PC-3 (cell line): ENCODE measurements around the gene PLEKHG3. TPM values are rescaled to one million over a fixed set of nuclear protein-coding genes. Genes with fewer than 3 reads are reported as not detected.

ENCODE experiments used
- ATAC-seq: fragments of 200-7000 bp; cut with Tn5 transposase; 2 replicates; pipeline ENCODE4 v1.9.1; 2020; ENCODE audit warnings: mild to moderate bottlenecking, moderate library complexity
- BruUV-seq: library from RNA; stranded (reverse); fragments of 400-500 nt; replicated peaks from 2 replicates; lab custom pipeline; 2021; lab: Mats Ljungman, UMichigan
- CTCF ChIA-PET: fragments of 300-600 bp; sonication (Branson Sonifier 250); formaldehyde crosslinking; loops from one replicate; lab custom pipeline; 2022; ENCODE audit warnings: antibody characterized with exemption; lab: Charles Lee
- POLR2A ChIA-PET: fragments of 300-600 bp; sonication (Branson Sonifier 250); formaldehyde crosslinking; loops from one replicate; lab custom pipeline; 2022; ENCODE audit warnings: antibody characterized with exemption; ENCODE audit not compliant: unreplicated experiment; lab: Charles Lee
- DNase-seq: peaks from one replicate; pipeline ENCODE4 v3.0.0-alpha.2; 2015
- H2AFZ ChIP-seq: fragments of 300-600 bp; sonication (generic); 2 replicates; pipeline ENCODE4 v1.6.0; 2016; ENCODE audit warnings: antibody characterized with exemption, low read length
- H3F3A ChIP-seq: fragments of 300-600 bp; sonication (generic); one replicate; pipeline ENCODE4 v1.6.0; 2017; ENCODE audit warnings: antibody characterized with exemption, low read length, control low read depth, mild to moderate bottlenecking; ENCODE audit not compliant: unreplicated experiment
- H3K27ac ChIP-seq: fragments of 300-600 bp; sonication (generic); 2 replicates; pipeline ENCODE4 v1.5.1; 2016; ENCODE audit warnings: mild to moderate bottlenecking, low read length
- H3K27me3 ChIP-seq: fragments of 300-600 bp; sonication (generic); 2 replicates; pipeline ENCODE4 v1.6.1; 2016; ENCODE audit warnings: low read length, mixed read lengths
- H3K36me3 ChIP-seq: fragments of 300-600 bp; sonication (generic); 2 replicates; pipeline ENCODE4 v1.6.1; 2016; ENCODE audit warnings: low read depth, mixed run types, low read length, mixed read lengths
- H3K4me1 ChIP-seq: fragments of 300-600 bp; sonication (generic); 2 replicates; pipeline ENCODE4 v1.5.1; 2016; ENCODE audit warnings: low read length; ENCODE audit not compliant: insufficient read depth
- H3K4me2 ChIP-seq: fragments of 300-600 bp; sonication (generic); 2 replicates; pipeline ENCODE4 v1.6.0; 2016; ENCODE audit warnings: low read length
- H3K4me3 ChIP-seq: fragments of 300-600 bp; sonication (generic); 2 replicates; pipeline ENCODE4 v1.5.1; 2016; ENCODE audit warnings: mild to moderate bottlenecking, low read length, mixed read lengths
- H3K79me2 ChIP-seq: fragments of 300-600 bp; sonication (generic); 2 replicates; pipeline ENCODE4 v1.6.1; 2017; ENCODE audit warnings: low read length, mixed read lengths
- H3K9ac ChIP-seq: fragments of 300-600 bp; sonication (generic); 2 replicates; pipeline ENCODE4 v1.6.0; 2016; ENCODE audit warnings: mild to moderate bottlenecking, low read length
- H3K9me2 ChIP-seq: fragments of 300-600 bp; sonication (generic); replicated peaks from 2 replicates; pipeline ENCODE4 v1.6.1; 2016; ENCODE audit warnings: mixed run types, low read length, mixed read lengths
- H3K9me3 ChIP-seq: fragments of 300-600 bp; sonication (generic); 2 replicates; pipeline ENCODE4 v1.6.1; 2016; ENCODE audit warnings: low read length, mixed read lengths
- H4K20me1 ChIP-seq: fragments of 300-600 bp; sonication (generic); 2 replicates; pipeline ENCODE4 v1.6.1; 2016; ENCODE audit warnings: low read length, mixed read lengths
- CTCF ChIP-seq: fragments of 300-600 bp; sonication (generic); conservative IDR thresholded peaks from 2 replicates; pipeline ENCODE4 v1.5.1; 2017; ENCODE audit warnings: antibody characterized with exemption, low read depth, mild to moderate bottlenecking, low read length
- EZH2 ChIP-seq: fragments of 300-600 bp; sonication (generic); IDR thresholded peaks from one replicate; pipeline ENCODE4 v1.6.1; 2017; ENCODE audit warnings: antibody characterized with exemption, mild to moderate bottlenecking, low read length; ENCODE audit not compliant: unreplicated experiment
- EZH2phosphoT487 ChIP-seq: fragments of 300-600 bp; sonication (generic); IDR thresholded peaks from 2 replicates; pipeline ENCODE4 v1.6.1; 2018; ENCODE audit warnings: mild to moderate bottlenecking, antibody characterized with exemption, low read length, borderline replicate concordance
- intact Hi-C: fragments of 100-400 bp; cut with micrococcal nuclease; formaldehyde crosslinking; loops from 2 replicates; pipeline ENCODE4 v1.9.0; 2023
- total RNA-seq: library from RNA; depleted of rRNA; stranded (reverse); fragments of >200 nt; gene quantifications from 2 replicates; pipeline ENCODE4 v1.2.3, GENCODE V29; 2014

PLEKHG3 gene
- total RNA-seq, 1 experiment from 2014 or later, result 49.6 TPM

GRCh38 chr14:64734990-64735389 is 30.8 kb downstream of the PLEKHG3 start:
- ChIA-PET POLR2A (interaction anchor here (0.6 kb wide), 1 partner anchor 31 kb away, joined by 3 read pairs; the partner anchor contains the start of gene PLEKHG3), CTCF (no interaction called here)
- BruUV-seq, result no TSS peak
- Histone ChIP-seq H2AFZ (no peak overlapping the region), H3K4me3 (no peak overlapping the region), H3K4me1 (no peaks in the 10 kb centered on the region), H3K9me3 (no peaks in the 10 kb centered on the region), H3K27me3 (no peaks in the 10 kb centered on the region), H4K20me1 (no peaks in the 10 kb centered on the region), H3K9ac (no peak overlapping the region), H3K79me2 (no peaks in the 10 kb centered on the region), H3K9me2 (no peaks in the 10 kb centered on the region), H3K36me3 (peaks cover 34% of the 10 kb centered on the region), H3F3A (no peaks in the 10 kb centered on the region), H3K27ac (no peak overlapping the region), H3K4me2 (no peak overlapping the region)
- DNase-seq (no peak), ATAC-seq (no peak)
- TF ChIP-seq CTCF (no peak), EZH2 (no peak), EZH2phosphoT487 (no peak)
- intact Hi-C loops, result no loop called here

GRCh38 chr14:64736271-64737169 is 32.3 kb downstream of the PLEKHG3 start:
- Histone ChIP-seq H3K27me3 (no peaks in the 10 kb centered on the region), H3K4me2 (no peak overlapping the region), H3K9ac (no peak overlapping the region), H3K79me2 (no peaks in the 10 kb centered on the region), H2AFZ (no peak overlapping the region), H3K9me3 (no peaks in the 10 kb centered on the region), H3F3A (no peaks in the 10 kb centered on the region), H3K36me3 (peaks cover 49% of the 10 kb centered on the region), H4K20me1 (no peaks in the 10 kb centered on the region), H3K4me1 (no peaks in the 10 kb centered on the region), H3K9me2 (no peaks in the 10 kb centered on the region), H3K27ac (no peak overlapping the region), H3K4me3 (no peak overlapping the region)
- intact Hi-C loops, result no loop called here
- CTCF ChIA-PET, result no interaction called here
- DNase-seq, result no peak
- POLR2A ChIA-PET, result no interaction called here
- BruUV-seq, result no TSS peak
- no peak for TF ChIP-seq EZH2
- TF ChIP-seq CTCF, result peak; percentile 26; the same call in 1 of the 2 replicates
- no peak for TF ChIP-seq EZH2phosphoT487
- no peak for ATAC-seq
